SK-N-SH treated with all-trans-retinoic acid at 6 μM for 48 hours (cell line): ENCODE results near the gene CHFR.

ENCODE experiments used
- ATAC-seq: fragments of 200-7000 bp; cut with Tn5 transposase; 3 replicates; pipeline ENCODE4 v1.9.1; 2020; ENCODE audit warnings: mild to moderate bottlenecking, moderate library complexity
- ARNTL ChIP-seq: fragments of 450-650 bp; formaldehyde crosslinking; IDR thresholded peaks from 2 replicates; pipeline ENCODE4 v1.5.0; 2020; ENCODE audit warnings: low read depth, mild to moderate bottlenecking, moderate library complexity, borderline replicate concordance
- BACH2 ChIP-seq: fragments of 250-450 bp; sonication (Bioruptor Pico); IDR thresholded peaks from 2 replicates; pipeline ENCODE4 v1.9.0; 2021; ENCODE audit warnings: mild to moderate bottlenecking, borderline replicate concordance
- CSDC2 ChIP-seq: fragments of 250-450 bp; sonication (Bioruptor Pico); IDR thresholded peaks from 2 replicates; pipeline ENCODE4 v1.5.0; 2020; ENCODE audit warnings: mild to moderate bottlenecking, moderate library complexity
- ESRRG ChIP-seq: fragments of 250-450 bp; sonication (Bioruptor Pico); IDR thresholded peaks from 2 replicates; pipeline ENCODE4 v1.6.1; 2021; ENCODE audit warnings: mild to moderate bottlenecking
- GLIS3 ChIP-seq: fragments of 250-450 bp; sonication (Bioruptor Pico); IDR thresholded peaks from 2 replicates; pipeline ENCODE4 v1.5.0; 2020; ENCODE audit warnings: mild to moderate bottlenecking, moderate library complexity
- ISL1 ChIP-seq: fragments of 250-450 bp; sonication (Bioruptor Pico); IDR thresholded peaks from 2 replicates; pipeline ENCODE4 v2.1.2; 2022; ENCODE audit warnings: mild to moderate bottlenecking, moderate library complexity
- OSR1 ChIP-seq: fragments of 250-450 bp; sonication (Bioruptor Pico); IDR thresholded peaks from 2 replicates; pipeline ENCODE4 v1.8.0; 2022; ENCODE audit warnings: moderate library complexity, mild to moderate bottlenecking, inconsistent platforms
- PPARA ChIP-seq: fragments of 250-450 bp; sonication (Bioruptor Pico); IDR thresholded peaks from 2 replicates; pipeline ENCODE4 v1.5.0; 2020; ENCODE audit warnings: mild to moderate bottlenecking, borderline replicate concordance
- SNAI2 ChIP-seq: fragments of 250-450 bp; sonication (Bioruptor Pico); IDR thresholded peaks from 2 replicates; pipeline ENCODE4 v1.5.0; 2020; ENCODE audit warnings: mild to moderate bottlenecking, moderate library complexity
- TCF4 ChIP-seq: fragments of 250-450 bp; sonication (Bioruptor Pico); IDR thresholded peaks from 2 replicates; pipeline ENCODE4 v1.8.0; 2021; ENCODE audit warnings: mild to moderate bottlenecking, moderate library complexity, borderline replicate concordance
- TOX ChIP-seq: fragments of 250-450 bp; sonication (Bioruptor Pico); IDR thresholded peaks from 2 replicates; pipeline ENCODE4 v1.8.0; 2021; ENCODE audit warnings: mild to moderate bottlenecking, moderate library complexity, borderline replicate concordance
- ZC3H10 ChIP-seq: fragments of 250-450 bp; sonication (Bioruptor Pico); IDR thresholded peaks from 2 replicates; pipeline ENCODE4 v1.5.1; 2021; ENCODE audit warnings: mild to moderate bottlenecking, moderate library complexity
- ZFP3 ChIP-seq: fragments of 250-450 bp; sonication (Bioruptor Pico); IDR thresholded peaks from 2 replicates; pipeline ENCODE4 v1.5.0; 2020; ENCODE audit warnings: mild to moderate bottlenecking, moderate library complexity
- ZNF565 ChIP-seq: fragments of 450-650 bp; formaldehyde crosslinking; conservative IDR thresholded peaks from 2 replicates; pipeline ENCODE4 v1.5.0; 2020; ENCODE audit warnings: low read depth, mild to moderate bottlenecking, moderate library complexity
- ZNF70 ChIP-seq: fragments of 450-650 bp; formaldehyde crosslinking; IDR thresholded peaks from 2 replicates; pipeline ENCODE4 v1.5.0; 2020; ENCODE audit warnings: mild to moderate bottlenecking, moderate library complexity
- ZNF8 ChIP-seq: fragments of 450-650 bp; formaldehyde crosslinking; IDR thresholded peaks from 2 replicates; pipeline ENCODE4 v1.5.0; 2020; ENCODE audit warnings: mild to moderate bottlenecking, moderate library complexity
- TF ChIP-seq, protein P1 (sequence below): fragments of 250-450 bp; sonication (Bioruptor Pico); IDR thresholded peaks from 2 replicates; pipeline ENCODE4 v1.8.0; 2020; ENCODE audit warnings: mild to moderate bottlenecking, moderate library complexity, borderline replicate concordance
- TF ChIP-seq, protein P2 (sequence below): fragments of 250-450 bp; sonication (Bioruptor Pico); IDR thresholded peaks from 2 replicates; pipeline ENCODE4 v1.5.1; 2020; ENCODE audit warnings: low read depth, mild to moderate bottlenecking, moderate library complexity
- TF ChIP-seq, protein P3 (sequence below): fragments of 250-450 bp; sonication (Bioruptor Pico); IDR thresholded peaks from 2 replicates; pipeline ENCODE4 v1.5.1; 2021; ENCODE audit warnings: mild to moderate bottlenecking, moderate library complexity
- TF ChIP-seq, protein P4 (sequence below): fragments of 250-450 bp; sonication (Bioruptor Pico); IDR thresholded peaks from 2 replicates; pipeline ENCODE4 v1.5.0; 2020; ENCODE audit warnings: mild to moderate bottlenecking, moderate library complexity

Gene CHFR

DNA sequence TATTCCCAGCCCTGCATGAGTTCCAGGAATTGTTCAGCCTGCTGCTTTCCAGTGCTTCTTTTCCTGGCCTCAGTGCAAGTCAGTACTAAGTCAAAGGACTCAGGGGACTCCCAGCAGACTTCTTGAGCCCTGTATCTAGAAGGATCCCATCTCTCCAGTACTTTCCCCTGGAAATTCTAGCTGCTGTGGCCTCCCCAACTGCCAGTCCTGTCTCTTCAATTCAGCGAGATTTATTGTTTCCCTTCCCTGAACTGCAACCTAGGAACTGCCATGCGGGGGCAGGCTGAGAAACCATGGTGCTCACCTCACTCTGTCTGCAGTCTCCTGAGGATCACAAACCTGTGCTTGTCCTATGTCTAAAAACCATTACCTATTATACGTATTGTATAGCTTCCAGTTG, 37.0 kb upstream of the CHFR start:
- no peak for ATAC-seq
- no peak for TF ChIP-seq GLIS3

DNA sequence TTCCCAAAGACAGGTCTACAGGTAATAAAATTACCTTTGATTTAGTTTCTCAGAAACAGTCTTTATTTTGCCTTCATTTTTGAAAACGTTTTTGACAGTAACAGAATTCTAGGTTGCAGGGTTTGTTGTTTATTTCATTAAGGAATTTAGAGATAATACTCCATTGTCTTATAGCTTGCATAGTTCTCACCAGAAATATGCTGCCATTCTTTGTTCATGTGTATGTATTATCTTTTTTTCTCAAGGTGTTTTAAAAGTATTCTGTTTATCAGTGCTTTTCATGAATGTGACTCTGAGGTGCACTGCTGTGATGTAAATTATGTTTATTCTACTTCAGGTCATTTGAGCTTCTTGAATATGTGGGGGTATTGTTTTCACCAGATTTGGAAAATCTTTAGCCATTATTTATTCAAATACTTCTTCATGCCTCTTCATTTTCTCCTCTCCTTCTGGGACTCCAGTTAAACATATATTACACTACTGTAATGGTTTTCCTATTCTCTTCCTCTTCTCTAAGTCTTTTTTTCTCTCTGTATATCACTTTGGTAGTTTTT, 36.0 kb upstream of the CHFR start:
- no peak for ATAC-seq
- TF ChIP-seq ZFP3 (CRISPR knock-in tag), result no peak
- TF ChIP-seq, protein P1, sequence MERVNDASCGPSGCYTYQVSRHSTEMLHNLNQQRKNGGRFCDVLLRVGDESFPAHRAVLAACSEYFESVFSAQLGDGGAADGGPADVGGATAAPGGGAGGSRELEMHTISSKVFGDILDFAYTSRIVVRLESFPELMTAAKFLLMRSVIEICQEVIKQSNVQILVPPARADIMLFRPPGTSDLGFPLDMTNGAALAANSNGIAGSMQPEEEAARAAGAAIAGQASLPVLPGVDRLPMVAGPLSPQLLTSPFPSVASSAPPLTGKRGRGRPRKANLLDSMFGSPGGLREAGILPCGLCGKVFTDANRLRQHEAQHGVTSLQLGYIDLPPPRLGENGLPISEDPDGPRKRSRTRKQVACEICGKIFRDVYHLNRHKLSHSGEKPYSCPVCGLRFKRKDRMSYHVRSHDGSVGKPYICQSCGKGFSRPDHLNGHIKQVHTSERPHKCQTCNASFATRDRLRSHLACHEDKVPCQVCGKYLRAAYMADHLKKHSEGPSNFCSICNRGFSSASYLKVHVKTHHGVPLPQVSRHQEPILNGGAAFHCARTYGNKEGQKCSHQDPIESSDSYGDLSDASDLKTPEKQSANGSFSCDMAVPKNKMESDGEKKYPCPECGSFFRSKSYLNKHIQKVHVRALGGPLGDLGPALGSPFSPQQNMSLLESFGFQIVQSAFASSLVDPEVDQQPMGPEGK (CRISPR knock-in tag), result no peak
- no peak for TF ChIP-seq SNAI2
- TF ChIP-seq, protein P2, sequence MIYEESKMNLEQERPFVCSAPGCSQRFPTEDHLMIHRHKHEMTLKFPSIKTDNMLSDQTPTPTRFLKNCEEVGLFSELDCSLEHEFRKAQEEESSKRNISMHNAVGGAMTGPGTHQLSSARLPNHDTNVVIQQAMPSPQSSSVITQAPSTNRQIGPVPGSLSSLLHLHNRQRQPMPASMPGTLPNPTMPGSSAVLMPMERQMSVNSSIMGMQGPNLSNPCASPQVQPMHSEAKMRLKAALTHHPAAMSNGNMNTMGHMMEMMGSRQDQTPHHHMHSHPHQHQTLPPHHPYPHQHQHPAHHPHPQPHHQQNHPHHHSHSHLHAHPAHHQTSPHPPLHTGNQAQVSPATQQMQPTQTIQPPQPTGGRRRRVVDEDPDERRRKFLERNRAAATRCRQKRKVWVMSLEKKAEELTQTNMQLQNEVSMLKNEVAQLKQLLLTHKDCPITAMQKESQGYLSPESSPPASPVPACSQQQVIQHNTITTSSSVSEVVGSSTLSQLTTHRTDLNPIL (CRISPR knock-in tag), result no peak
- TF ChIP-seq ZC3H10 (CRISPR knock-in tag), result no peak
- no peak for TF ChIP-seq PPARA (CRISPR knock-in tag)
- TF ChIP-seq BACH2 (CRISPR knock-in tag), result no peak

DNA sequence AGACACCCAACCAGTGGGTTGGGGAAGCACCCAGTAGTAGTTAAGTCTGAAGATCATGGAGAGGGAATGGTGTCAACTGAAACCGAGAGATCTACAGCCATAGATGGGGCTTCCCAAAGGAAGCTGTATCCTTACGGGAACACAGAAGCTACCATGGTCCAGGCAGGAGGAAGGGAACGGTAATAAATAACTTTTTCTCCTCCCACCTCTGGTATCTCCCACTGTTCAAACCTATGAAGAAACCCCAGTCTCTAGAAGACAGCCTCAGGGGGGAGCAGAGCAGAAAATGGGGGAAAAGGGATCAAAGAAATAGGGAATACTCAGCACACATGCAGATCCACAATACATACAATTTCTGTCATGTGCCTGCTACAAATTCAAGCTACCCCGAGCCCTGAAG, 35.3 kb upstream of the CHFR start:
- no peak for ATAC-seq
- TF ChIP-seq ISL1 (CRISPR knock-in tag) (no peak), GLIS3 (no peak), ZNF565 (CRISPR knock-in tag) (no peak), TCF4 (CRISPR knock-in tag) (no peak), PPARA (CRISPR knock-in tag) (no peak), ARNTL (no peak), TOX (no peak), CSDC2 (CRISPR knock-in tag) (no peak), ZNF70 (CRISPR knock-in tag) (no peak), ZNF8 (no peak), SNAI2 (no peak), ESRRG (CRISPR knock-in tag) (no peak), OSR1 (no peak), BACH2 (CRISPR knock-in tag) (no peak), ZC3H10 (CRISPR knock-in tag) (no peak)
- TF ChIP-seq, protein P3, sequence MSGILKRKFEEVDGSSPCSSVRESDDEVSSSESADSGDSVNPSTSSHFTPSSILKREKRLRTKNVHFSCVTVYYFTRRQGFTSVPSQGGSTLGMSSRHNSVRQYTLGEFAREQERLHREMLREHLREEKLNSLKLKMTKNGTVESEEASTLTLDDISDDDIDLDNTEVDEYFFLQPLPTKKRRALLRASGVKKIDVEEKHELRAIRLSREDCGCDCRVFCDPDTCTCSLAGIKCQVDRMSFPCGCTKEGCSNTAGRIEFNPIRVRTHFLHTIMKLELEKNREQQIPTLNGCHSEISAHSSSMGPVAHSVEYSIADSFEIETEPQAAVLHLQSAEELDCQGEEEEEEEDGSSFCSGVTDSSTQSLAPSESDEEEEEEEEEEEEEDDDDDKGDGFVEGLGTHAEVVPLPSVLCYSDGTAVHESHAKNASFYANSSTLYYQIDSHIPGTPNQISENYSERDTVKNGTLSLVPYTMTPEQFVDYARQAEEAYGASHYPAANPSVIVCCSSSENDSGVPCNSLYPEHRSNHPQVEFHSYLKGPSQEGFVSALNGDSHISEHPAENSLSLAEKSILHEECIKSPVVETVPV (CRISPR knock-in tag), result no peak
- TF ChIP-seq, protein P4, sequence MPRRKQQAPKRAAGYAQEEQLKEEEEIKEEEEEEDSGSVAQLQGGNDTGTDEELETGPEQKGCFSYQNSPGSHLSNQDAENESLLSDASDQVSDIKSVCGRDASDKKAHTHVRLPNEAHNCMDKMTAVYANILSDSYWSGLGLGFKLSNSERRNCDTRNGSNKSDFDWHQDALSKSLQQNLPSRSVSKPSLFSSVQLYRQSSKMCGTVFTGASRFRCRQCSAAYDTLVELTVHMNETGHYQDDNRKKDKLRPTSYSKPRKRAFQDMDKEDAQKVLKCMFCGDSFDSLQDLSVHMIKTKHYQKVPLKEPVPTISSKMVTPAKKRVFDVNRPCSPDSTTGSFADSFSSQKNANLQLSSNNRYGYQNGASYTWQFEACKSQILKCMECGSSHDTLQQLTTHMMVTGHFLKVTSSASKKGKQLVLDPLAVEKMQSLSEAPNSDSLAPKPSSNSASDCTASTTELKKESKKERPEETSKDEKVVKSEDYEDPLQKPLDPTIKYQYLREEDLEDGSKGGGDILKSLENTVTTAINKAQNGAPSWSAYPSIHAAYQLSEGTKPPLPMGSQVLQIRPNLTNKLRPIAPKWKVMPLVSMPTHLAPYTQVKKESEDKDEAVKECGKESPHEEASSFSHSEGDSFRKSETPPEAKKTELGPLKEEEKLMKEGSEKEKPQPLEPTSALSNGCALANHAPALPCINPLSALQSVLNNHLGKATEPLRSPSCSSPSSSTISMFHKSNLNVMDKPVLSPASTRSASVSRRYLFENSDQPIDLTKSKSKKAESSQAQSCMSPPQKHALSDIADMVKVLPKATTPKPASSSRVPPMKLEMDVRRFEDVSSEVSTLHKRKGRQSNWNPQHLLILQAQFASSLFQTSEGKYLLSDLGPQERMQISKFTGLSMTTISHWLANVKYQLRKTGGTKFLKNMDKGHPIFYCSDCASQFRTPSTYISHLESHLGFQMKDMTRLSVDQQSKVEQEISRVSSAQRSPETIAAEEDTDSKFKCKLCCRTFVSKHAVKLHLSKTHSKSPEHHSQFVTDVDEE (CRISPR knock-in tag), result no peak
- TF ChIP-seq, protein P1 (CRISPR knock-in tag), result no peak

DNA sequence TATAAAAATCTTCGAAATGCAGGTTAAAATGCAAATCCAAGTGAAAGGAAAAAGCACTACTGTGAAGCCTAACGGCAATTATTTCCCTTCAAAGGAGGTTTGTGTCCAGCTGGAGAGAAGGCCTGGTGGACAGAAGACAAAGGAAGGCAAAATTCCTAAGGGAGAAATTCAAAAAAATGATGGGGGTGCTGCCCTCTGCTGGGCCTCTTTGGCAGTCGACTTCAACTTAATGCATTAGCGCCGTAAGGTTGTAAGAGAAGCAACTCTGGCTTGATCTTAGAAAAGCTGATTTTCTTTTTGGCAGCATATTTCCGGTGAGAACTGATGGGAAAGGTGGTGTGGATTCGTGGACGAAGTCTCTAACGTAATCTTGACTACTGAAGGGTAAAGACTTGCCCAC, 34.3 kb upstream of the CHFR start:
- TF ChIP-seq, protein P2 (CRISPR knock-in tag), result no peak
- TF ChIP-seq SNAI2 (no peak), BACH2 (CRISPR knock-in tag) (no peak), OSR1 (no peak)
- TF ChIP-seq, protein P4 (CRISPR knock-in tag), result no peak
- TF ChIP-seq, all 23 proteins: peak for 0
- no peak for ATAC-seq
